ENCODE data around the gene AMZ1.

- TF ChIP-seq EZH2 (IDR thresholded peaks at IDR 0.05): no peak
- no peak for TF ChIP-seq CTCF (IDR thresholded peaks at IDR 0.05)
Measured at GRCh38 chr7:2661096-2661449, 26.9 kb upstream of the AMZ1 start.

Data from neural progenitor cell (in vitro differentiated cells).